GM12878 (cell line): ENCODE measurements around the gene SOX6. TPM values are rescaled to one million over a fixed set of nuclear protein-coding genes. Genes with fewer than 3 reads are reported as not detected.

Experiments
- ATAC-seq: fragments of 200-7000 bp; cut with Tn5 transposase; 3 replicates; pipeline ENCODE4 v1.9.1; 2020; ENCODE audit warnings: mild to moderate bottlenecking, moderate library complexity
- BruUV-seq: library from RNA; stranded (reverse); fragments of 400-500 nt; replicated peaks from 2 replicates; lab custom pipeline; 2021; lab: Mats Ljungman, UMichigan
- CTCF ChIA-PET: fragments of 300-600 bp; sonication (Branson Sonifier 250); formaldehyde crosslinking; extraction: SDS; loops from one replicate; lab custom pipeline; 2021; ENCODE audit warnings: inconsistent platforms; lab: Yijun Ruan, JAX
- POLR2A ChIA-PET: fragments of 350-600 bp; formaldehyde crosslinking; extraction: SDS; loops from one replicate; lab custom pipeline; 2021; ENCODE audit warnings: inconsistent platforms; lab: Charles Lee
- RAD21 ChIA-PET: fragments of 300-600 bp; sonication (Branson Sonifier 250); formaldehyde crosslinking; loops from one replicate; lab custom pipeline; 2023; ENCODE audit warnings: antibody characterized with exemption; ENCODE audit not compliant: unreplicated experiment; lab: Charles Lee
- SMC1A ChIA-PET: fragments of 300-600 bp; sonication (Branson Sonifier 250); formaldehyde crosslinking; loops from one replicate; lab custom pipeline; 2023; ENCODE audit not compliant: unreplicated experiment, uncharacterized antibody; lab: Charles Lee
- DNase-seq: peaks from one replicate; pipeline ENCODE4 v3.0.0-alpha.2; 2011; ENCODE audit warnings: low read depth, low spot score
- FAIRE-seq: peaks from 3 replicates; lab custom pipeline; 2011; peaks lifted over from hg19 to GRCh38; lab: Jason Lieb, UNC
- H2AFZ ChIP-seq: 2 replicates; pipeline ENCODE4 v1.6.0; 2011; ENCODE audit warnings: low read depth, low read length, control low read depth; ENCODE audit not compliant: control insufficient read depth
- H3K27ac ChIP-seq: 2 replicates; pipeline ENCODE4 v1.5.1; 2011; ENCODE audit warnings: control low read depth; ENCODE audit not compliant: control insufficient read depth, insufficient read depth
- H3K27me3 ChIP-seq, 2 experiments: replicated peaks in 1 of 2; 2 replicates each; pipeline versions ENCODE4 v1.6.0 to v1.6.1; 2011; ENCODE audit warnings: low read length in 1 of 2; ENCODE audit not compliant: control insufficient read depth in 2 of 2, insufficient read depth in 2 of 2
- H3K36me3 ChIP-seq, 2 experiments: 2 replicates each; pipeline ENCODE4 v1.5.1; 2011; ENCODE audit warnings: low read length in 1 of 2; ENCODE audit not compliant: control insufficient read depth in 2 of 2, insufficient read depth in 2 of 2
- H3K4me1 ChIP-seq: 2 replicates; pipeline ENCODE4 v1.6.1; 2011; ENCODE audit warnings: mild to moderate bottlenecking, low read length, moderate library complexity, mixed read lengths; ENCODE audit not compliant: control insufficient read depth, insufficient read depth
- H3K4me2 ChIP-seq: 2 replicates; pipeline ENCODE4 v1.6.0; 2011; ENCODE audit warnings: control low read depth; ENCODE audit not compliant: control insufficient read depth, insufficient read depth
- H3K4me3 ChIP-seq: fragments of 200-600 bp; sonication (generic); 2 replicates; pipeline ENCODE4 v1.5.1; 2016
- H3K79me2 ChIP-seq: 2 replicates; pipeline ENCODE4 v1.6.0; 2011; ENCODE audit warnings: low read length; ENCODE audit not compliant: control insufficient read depth, insufficient read depth
- H3K9ac ChIP-seq: 2 replicates; pipeline ENCODE4 v1.8.0; 2011; ENCODE audit warnings: low read length, control low read depth, mixed read lengths; ENCODE audit not compliant: control insufficient read depth, insufficient read depth
- H3K9me3 ChIP-seq: replicated peaks from 3 replicates; pipeline ENCODE4 v1.5.1; 2011; ENCODE audit warnings: mild to moderate bottlenecking, low read length; ENCODE audit not compliant: control insufficient read depth, insufficient read depth
- H4K20me1 ChIP-seq: 2 replicates; pipeline ENCODE4 v1.6.0; 2011; ENCODE audit not compliant: control insufficient read depth, insufficient read depth
- CBX5 ChIP-seq: sonication (generic); IDR thresholded peaks from 2 replicates; pipeline ENCODE4 v1.6.1; 2016; ENCODE audit warnings: low read depth, moderate library complexity, mild to moderate bottlenecking, inconsistent platforms
- DPF2 ChIP-seq: fragments of 450-650 bp; IDR thresholded peaks from 2 replicates; pipeline ENCODE4 v1.6.1; 2017; ENCODE audit warnings: mild to moderate bottlenecking
- ETV6 ChIP-seq, 2 experiments: fragments of 450-650 bp in 1 of 2; IDR thresholded peaks in 1 of 2; conservative IDR thresholded peaks in 1 of 2; 2 replicates each; pipeline ENCODE4 v1.6.1; 2014; ENCODE audit warnings: antibody characterized with exemption in 1 of 2, borderline replicate concordance in 1 of 2, low read depth in 1 of 2, mild to moderate bottlenecking in 1 of 2, moderate library complexity in 1 of 2
- EZH2 ChIP-seq: IDR thresholded peaks from 2 replicates; pipeline ENCODE4 v1.6.1; 2012; ENCODE audit warnings: low read depth, mild to moderate bottlenecking, control low read depth, inconsistent platforms, low read length, borderline replicate concordance; ENCODE audit not compliant: control insufficient read depth
- MLLT1 ChIP-seq: fragments of 450-650 bp; IDR thresholded peaks from 2 replicates; pipeline ENCODE4 v1.6.1; 2016; ENCODE audit warnings: mild to moderate bottlenecking
- SPI1 ChIP-seq: IDR thresholded peaks from 2 replicates; pipeline ENCODE4 v1.6.1; 2011; ENCODE audit warnings: low read depth, mild to moderate bottlenecking, low read length, moderate library complexity, borderline replicate concordance; ENCODE audit not compliant: insufficient read depth
- YY1 ChIP-seq: IDR thresholded peaks from 2 replicates; pipeline ENCODE4 v1.6.1; 2011; ENCODE audit warnings: low read depth, mild to moderate bottlenecking, low read length
- ZBED1 ChIP-seq: IDR thresholded peaks from 2 replicates; pipeline ENCODE4 v1.6.1; 2016; ENCODE audit warnings: borderline replicate concordance
- WGBS: methylation state at CpG from one replicate; pipeline ENCODE4 v1.1.6; 2016; ENCODE audit warnings: low lambda C conversion rate; ENCODE audit not compliant: insufficient replicate concordance, insufficient coverage; ENCODE audit errors: missing lambda C conversion rate; 5-methylcytosine and 5-hydroxymethylcytosine counted together
- in situ Hi-C: fragments of 300-500 bp; cut with MboI; formaldehyde crosslinking; loops from 9 replicates; pipeline ENCODE4 v1.14.3; 2018; ENCODE audit warnings: mixed read lengths
- intact Hi-C: fragments of 100-400 bp; cut with micrococcal nuclease; formaldehyde crosslinking; loops from one replicate; pipeline ENCODE4 v1.14.2; 2022; ENCODE audit not compliant: unreplicated experiment
- polyA plus RNA-seq, 11 experiments: library from polyadenylated mRNA; depleted of rRNA in 4 of 11; unstranded in 6 of 11; stranded (reverse) in 5 of 11; fragments of >200 nt; fragmentation: Nextera tagmentation in 4 of 11; fragmentation: Illumina TruSeq in 1 of 11; extraction: Ambion mirVana in 4 of 11; extraction: Trizol in 1 of 11; gene quantifications; 1 replicate in 1 of 11; 2 replicates in 10 of 11; pipeline versions ENCODE4 v1.2.1 to v1.2.3, GENCODE V29; 2011 to 2016; ENCODE audit warnings: inconsistent platforms in 2 of 11, missing spikeins in 2 of 11, low read depth in 1 of 11
- total RNA-seq, 4 experiments: library from RNA; depleted of rRNA in 3 of 4; stranded (reverse); fragments of >200 nt in 3 of 4; fragmentation: Illumina TruSeq in 1 of 4; extraction: Trizol in 1 of 4; gene quantifications; 2 replicates each; pipeline versions ENCODE4 v1.2.1 to v1.2.3, GENCODE V29; 2013 to 2021

SOX6 gene
- total and polyA plus RNA-seq, 10 of the 15 experiments (the other 5 are each of a cell fraction or from before 2014, with no cell fraction given): 0.03 to 0.71 (median 0.29) TPM; not detected in 4

- TF ChIP-seq MLLT1 (no peak), CBX5 (no peak), YY1 (no peak), ETV6 (conservative IDR thresholded peaks at IDR 0.05 in 1 of 2, IDR thresholded peaks at IDR 0.05 in 1 of 2; ENCODE audit: borderline replicate concordance in 1 of 2, low read depth in 1 of 2) (no peak)
These were observed 264.5 kb downstream of the SOX6 start (continued) for GRCh38 chr11:16091862-16092261.

GRCh38 chr11:16089481-16089880, 266.9 kb downstream of the SOX6 start:
- H3K27me3 ChIP-seq: no peaks in the 10 kb centered on the region
- ATAC-seq: no peak
- no peaks in the 10 kb centered on the region for H4K20me1 ChIP-seq
- no peaks in the 10 kb centered on the region for H3K79me2 ChIP-seq
- CTCF ChIA-PET: interaction anchor here (0.6 kb wide), 1 partner anchor 149 kb away, joined by 3 read pairs; no protein-coding TSS in a partner anchor
- POLR2A ChIA-PET: no interaction called here
- intact Hi-C loops (no loop called here), in situ Hi-C loops (no loop called here)
- H3K4me1 ChIP-seq: no peaks in the 10 kb centered on the region
- no TSS peak for BruUV-seq
- TF ChIP-seq SPI1 (peak; percentile 18; the same call in 1 of the 2 replicates), DPF2 (no peak), EZH2 (no peak), ZBED1 (no peak)
- H3K27ac ChIP-seq: no peak overlapping the region
- no peak for DNase-seq
- no peak for FAIRE-seq
- WGBS: 0% methylated on average over 1 of the region's 1 CpG
- RAD21 ChIA-PET: no interaction called here
- SMC1A ChIA-PET: no interaction called here
- no peaks in the 10 kb centered on the region for H3K9me3 ChIP-seq
- H2AFZ ChIP-seq: no peak overlapping the region
- H3K36me3 ChIP-seq: no peaks in the 10 kb centered on the region
- no peak overlapping the region for H3K4me3 ChIP-seq
- H3K4me2 ChIP-seq: no peak overlapping the region
- H3K9ac ChIP-seq: no peak overlapping the region
